CD8-positive, alpha-beta memory T cell (primary cell): ENCODE data around the gene DISC1. TPM values are rescaled to one million over a fixed set of nuclear protein-coding genes. Genes with fewer than 3 reads are reported as not detected.

Experiments used
- CTCF ChIA-PET: fragments of 350-600 bp; sonication (Branson Sonifier 250); formaldehyde crosslinking; loops from one replicate; lab custom pipeline; 2021; ENCODE audit warnings: antibody characterized with exemption; lab: Charles Lee
- POLR2A ChIA-PET: fragments of 350-600 bp; sonication (Branson Sonifier 250); formaldehyde crosslinking; loops from one replicate; lab custom pipeline; 2021; ENCODE audit warnings: antibody characterized with exemption; lab: Charles Lee
- DNase-seq, 5 donors: peaks; one replicate each; pipeline versions ENCODE4 v3.0.0 to v3.0.0-alpha.2; 2020 to 2022; ENCODE audit warnings: mixed read lengths in 1 of 5
- H3K27ac ChIP-seq: one replicate; pipeline ENCODE4 v1.7.0; 2013; ENCODE audit warnings: low read depth, mild to moderate bottlenecking, low read length, moderate library complexity
- H3K27me3 ChIP-seq: 2 replicates; pipeline ENCODE4 v1.7.0; 2013; ENCODE audit warnings: low read length, mild to moderate bottlenecking; ENCODE audit not compliant: insufficient read depth, poor library complexity, severe bottlenecking
- H3K36me3 ChIP-seq: 2 replicates; pipeline ENCODE4 v1.7.0; 2013; ENCODE audit warnings: mild to moderate bottlenecking, low read length, moderate library complexity; ENCODE audit not compliant: insufficient read depth
- H3K4me1 ChIP-seq: 2 replicates; pipeline ENCODE4 v1.7.0; 2013; ENCODE audit warnings: mild to moderate bottlenecking, low read length, moderate library complexity; ENCODE audit not compliant: insufficient read depth
- H3K4me3 ChIP-seq: 2 replicates; pipeline ENCODE4 v1.7.0; 2013; ENCODE audit warnings: mild to moderate bottlenecking, low read length
- H3K9me3 ChIP-seq: 2 replicates; pipeline ENCODE4 v1.7.0; 2013; ENCODE audit warnings: mild to moderate bottlenecking, low read length
- H3K27ac Mint-ChIP-seq, 8 donors: one replicate each; pipeline ENCODE4 v1.8.0; 2020 to 2021; ENCODE audit warnings: mixed read lengths in 8 of 8, mild to moderate bottlenecking in 6 of 8, inconsistent platforms in 3 of 8, moderate library complexity in 3 of 8
- H3K27me3 Mint-ChIP-seq, 2 donors: one replicate each; pipeline ENCODE4 v1.8.0; 2020 to 2021; ENCODE audit warnings: mixed read lengths in 2 of 2, mild to moderate bottlenecking in 1 of 2, moderate library complexity in 1 of 2
- H3K36me3 Mint-ChIP-seq, 3 donors: one replicate each; pipeline ENCODE4 v1.8.0; 2020 to 2021; ENCODE audit warnings: mixed read lengths in 3 of 3, inconsistent platforms in 1 of 3, mild to moderate bottlenecking in 1 of 3
- H3K4me1 Mint-ChIP-seq, 3 donors: one replicate each; pipeline ENCODE4 v1.8.0; 2020 to 2021; ENCODE audit warnings: mixed read lengths in 3 of 3, inconsistent platforms in 1 of 3, mild to moderate bottlenecking in 1 of 3
- H3K4me3 Mint-ChIP-seq, 7 donors: one replicate each; pipeline ENCODE4 v1.8.0; 2020 to 2021; ENCODE audit warnings: mixed read lengths in 7 of 7, mild to moderate bottlenecking in 6 of 7, moderate library complexity in 4 of 7, inconsistent platforms in 2 of 7
- H3K9me3 Mint-ChIP-seq, 5 donors: one replicate each; pipeline ENCODE4 v1.8.0; 2020 to 2022; ENCODE audit warnings: mixed read lengths in 5 of 5, mild to moderate bottlenecking in 3 of 5, moderate library complexity in 2 of 5, inconsistent platforms in 1 of 5
- polyA plus RNA-seq: library from polyadenylated mRNA; unstranded; fragments of 300-500 nt; fragmentation: Illumina TruSeq; gene quantifications from one replicate; pipeline ENCODE4 v1.2.3, GENCODE V29; 2021
- total RNA-seq, 2 experiments: library from RNA; stranded (reverse); gene quantifications; one replicate each; pipeline ENCODE4 v1.2.3, GENCODE V29; 2021

The DISC1 gene
- total and polyA plus RNA-seq, 3 experiments from 2014 or later, result 0.60 to 2.4 (median 1.0) TPM

GRCh38 chr1:231821281-231821680 lies 194.7 kb downstream of the DISC1 start:
- ChIA-PET POLR2A (no interaction called here), CTCF (no interaction called here)
- H3K4me3 ChIP-seq, result no peak overlapping the region
- Mint-ChIP-seq H3K4me1 (no peaks in the 10 kb centered on the region), H3K27me3 (no peaks in the 10 kb centered on the region), H3K27ac (no peak overlapping the region), H3K4me3 (no peak overlapping the region), H3K9me3 (no peaks in the 10 kb centered on the region), H3K36me3 (peaks cover 16 to 24% (median 19%) of the 10 kb centered on the region in 3 donors)
- DNase-seq, result no peak
- no peaks in the 10 kb centered on the region for H3K4me1 ChIP-seq
- H3K27me3 ChIP-seq, result no peaks in the 10 kb centered on the region
- H3K36me3 ChIP-seq, result no peaks in the 10 kb centered on the region
- H3K27ac ChIP-seq, result no peak overlapping the region
- H3K9me3 ChIP-seq, result no peaks in the 10 kb centered on the region

- ChIA-PET CTCF (no interaction called here), POLR2A (no interaction called here)
- Mint-ChIP-seq H3K27ac (peak overlapping the region in 1 of 8 donors; percentile 15), H3K4me3 (no peak overlapping the region), H3K36me3 (peaks cover 13 to 24% (median 19%) of the 10 kb centered on the region in 3 donors), H3K4me1 (no peaks in the 10 kb centered on the region), H3K9me3 (no peaks in the 10 kb centered on the region), H3K27me3 (no peaks in the 10 kb centered on the region)
- Histone ChIP-seq H3K4me1 (no peaks in the 10 kb centered on the region), H3K9me3 (no peaks in the 10 kb centered on the region), H3K4me3 (no peak overlapping the region), H3K27ac (no peak overlapping the region), H3K27me3 (no peaks in the 10 kb centered on the region), H3K36me3 (no peaks in the 10 kb centered on the region)
- no peak for DNase-seq
Observed at GRCh38 chr1:231822041-231822440, 195.5 kb downstream of the DISC1 start.

GRCh38 chr1:231826566-231826965 lies 200.0 kb downstream of the DISC1 start:
- ChIA-PET CTCF (no interaction called here), POLR2A (no interaction called here)
- H3K4me1 Mint-ChIP-seq, result no peaks in the 10 kb centered on the region
- peaks cover 4 to 10% (median 7%) of the 10 kb centered on the region in 3 donors for H3K36me3 Mint-ChIP-seq
- no peaks in the 10 kb centered on the region for H3K36me3 ChIP-seq
- H3K27ac Mint-ChIP-seq, result no peak overlapping the region
- no peaks in the 10 kb centered on the region for H3K9me3 ChIP-seq
- no peaks in the 10 kb centered on the region for H3K27me3 ChIP-seq
- no peak overlapping the region for H3K4me3 Mint-ChIP-seq
- no peaks in the 10 kb centered on the region for H3K9me3 Mint-ChIP-seq
- DNase-seq, result no peak
- H3K27ac ChIP-seq, result no peak overlapping the region
- H3K27me3 Mint-ChIP-seq, result peaks cover 0 to under 1% of the 10 kb centered on the region in 2 donors
- H3K4me1 ChIP-seq, result no peaks in the 10 kb centered on the region
- H3K4me3 ChIP-seq, result no peak overlapping the region

DNA sequence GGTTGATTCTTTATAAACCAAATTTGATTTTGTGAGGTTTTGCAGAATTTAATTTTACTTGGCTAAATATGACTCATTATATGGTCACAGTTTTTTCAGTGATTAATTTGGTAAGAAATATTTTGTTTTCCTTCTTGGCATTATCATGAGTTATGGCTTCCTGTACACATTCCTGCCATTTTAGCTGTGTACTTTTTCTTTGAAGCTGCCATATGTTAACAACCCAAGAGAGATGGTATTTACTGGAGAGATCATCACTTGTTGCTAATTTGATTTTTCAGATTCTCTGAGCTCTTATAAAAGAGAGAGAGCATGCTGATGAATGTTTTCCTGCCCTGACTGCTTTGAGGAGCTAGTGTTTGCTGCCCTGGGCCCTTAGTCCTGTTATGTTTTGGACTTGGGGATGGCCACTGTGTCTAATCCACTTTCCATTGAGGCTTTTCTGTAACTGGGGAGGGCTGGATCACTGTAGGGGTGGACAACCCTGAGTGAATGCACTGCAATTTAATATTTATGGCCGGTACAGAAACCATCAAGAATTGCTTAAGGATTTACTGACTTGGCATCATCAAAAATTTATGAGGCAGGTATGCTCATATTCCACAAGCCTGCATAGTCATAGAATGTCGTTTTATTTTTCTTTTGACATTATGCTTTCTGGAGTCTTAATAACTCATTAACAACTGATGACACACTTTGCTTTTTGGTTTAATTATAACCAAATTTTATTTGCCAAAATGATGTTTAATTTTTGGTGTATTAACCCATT lies 200.9 kb downstream of the DISC1 start:
- Histone ChIP-seq H3K27me3 (no peaks in the 10 kb centered on the region), H3K9me3 (no peaks in the 10 kb centered on the region), H3K27ac (no peak overlapping the region), H3K4me3 (no peak overlapping the region), H3K36me3 (no peaks in the 10 kb centered on the region), H3K4me1 (no peaks in the 10 kb centered on the region)
- CTCF ChIA-PET, result no interaction called here
- Mint-ChIP-seq H3K4me1 (no peaks in the 10 kb centered on the region), H3K9me3 (no peaks in the 10 kb centered on the region), H3K27ac (no peak overlapping the region), H3K4me3 (no peak overlapping the region), H3K27me3 (peaks cover 0 to 2% of the 10 kb centered on the region in 2 donors), H3K36me3 (peaks cover 4 to 10% (median 5%) of the 10 kb centered on the region in 3 donors)
- no peak for DNase-seq
- POLR2A ChIA-PET, result no interaction called here

- DNase-seq, result no peak
- no peak overlapping the region for H3K4me3 ChIP-seq
- Mint-ChIP-seq H3K4me1 (no peaks in the 10 kb centered on the region), H3K4me3 (no peak overlapping the region), H3K9me3 (no peaks in the 10 kb centered on the region), H3K27me3 (peaks cover 0 to 2% of the 10 kb centered on the region in 2 donors), H3K27ac (no peak overlapping the region), H3K36me3 (peaks cover 3 to 8% (median 4%) of the 10 kb centered on the region in 3 donors)
- no peaks in the 10 kb centered on the region for H3K4me1 ChIP-seq
- no peaks in the 10 kb centered on the region for H3K27me3 ChIP-seq
- ChIA-PET POLR2A (no interaction called here), CTCF (no interaction called here)
- no peaks in the 10 kb centered on the region for H3K36me3 ChIP-seq
- no peaks in the 10 kb centered on the region for H3K9me3 ChIP-seq
- H3K27ac ChIP-seq, result no peak overlapping the region
Observed at GRCh38 chr1:231828182-231828920, 201.8 kb downstream of the DISC1 start.

GRCh38 chr1:231829332-231829731 lies 202.7 kb downstream of the DISC1 start:
- Histone ChIP-seq H3K4me1 (no peaks in the 10 kb centered on the region), H3K36me3 (no peaks in the 10 kb centered on the region), H3K9me3 (no peaks in the 10 kb centered on the region), H3K4me3 (no peak overlapping the region), H3K27me3 (no peaks in the 10 kb centered on the region), H3K27ac (no peak overlapping the region)
- no peaks in the 10 kb centered on the region for H3K4me1 Mint-ChIP-seq
- H3K27ac Mint-ChIP-seq, result no peak overlapping the region
- POLR2A ChIA-PET, result no interaction called here
- peaks cover 3 to 8% (median 4%) of the 10 kb centered on the region in 3 donors for H3K36me3 Mint-ChIP-seq
- CTCF ChIA-PET, result no interaction called here
- H3K9me3 Mint-ChIP-seq, result no peaks in the 10 kb centered on the region
- peaks cover 0 to 2% of the 10 kb centered on the region in 2 donors for H3K27me3 Mint-ChIP-seq
- no peak overlapping the region for H3K4me3 Mint-ChIP-seq
- no peak for DNase-seq

DNA sequence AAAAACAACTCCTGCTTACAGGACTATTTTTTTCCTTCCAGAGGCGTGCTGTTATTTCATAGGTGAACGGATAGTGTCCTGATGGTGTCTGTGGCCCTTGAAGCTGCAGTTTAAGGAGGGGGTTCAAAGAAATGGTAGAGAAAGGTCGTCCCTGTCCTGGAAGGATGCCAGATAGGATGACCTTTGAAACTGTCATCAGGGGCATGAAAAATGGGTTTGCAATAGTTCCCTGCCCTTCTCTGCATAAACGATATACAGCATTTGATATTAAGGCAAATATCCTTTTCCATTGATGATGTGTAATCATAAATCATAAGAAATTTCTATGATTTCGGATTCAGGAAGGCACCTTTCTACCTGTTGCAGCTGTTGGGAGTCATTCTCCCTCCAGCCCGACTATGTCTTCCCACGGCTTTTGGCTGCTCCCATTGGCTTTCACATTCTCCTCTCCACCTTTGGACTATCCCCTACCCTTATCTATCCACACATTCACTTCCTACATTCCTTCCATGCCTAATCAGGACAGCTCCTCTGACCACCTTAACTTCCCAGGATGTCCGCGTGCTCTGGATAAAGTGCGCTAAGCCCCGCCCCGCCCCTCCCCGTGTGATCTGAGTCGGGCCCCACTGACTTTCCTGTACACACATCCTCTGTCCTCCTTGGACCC lies 209.8 kb downstream of the DISC1 start:
- H3K27ac Mint-ChIP-seq, result peak overlapping the region in 1 of 8 donors; percentile 58
- no peak overlapping the region for H3K4me3 ChIP-seq
- no peaks in the 10 kb centered on the region for H3K27me3 ChIP-seq
- no peaks in the 10 kb centered on the region for H3K4me1 ChIP-seq
- H3K36me3 ChIP-seq, result no peaks in the 10 kb centered on the region
- H3K27ac ChIP-seq, result no peak overlapping the region
- POLR2A ChIA-PET, result no interaction called here
- no peak for DNase-seq
- H3K4me3 Mint-ChIP-seq, result no peak overlapping the region
- no peaks in the 10 kb centered on the region for H3K36me3 Mint-ChIP-seq
- H3K9me3 Mint-ChIP-seq, result no peaks in the 10 kb centered on the region
- no peaks in the 10 kb centered on the region for H3K4me1 Mint-ChIP-seq
- CTCF ChIA-PET, result no interaction called here
- H3K9me3 ChIP-seq, result no peaks in the 10 kb centered on the region
- H3K27me3 Mint-ChIP-seq, result peaks cover 0 to 6% of the 10 kb centered on the region in 2 donors

- no peaks in the 10 kb centered on the region for H3K36me3 ChIP-seq
- no peak overlapping the region for H3K27ac Mint-ChIP-seq
- peaks cover 0 to 4% of the 10 kb centered on the region in 2 donors for H3K27me3 Mint-ChIP-seq
- CTCF ChIA-PET, result no interaction called here
- no peaks in the 10 kb centered on the region for H3K36me3 Mint-ChIP-seq
- POLR2A ChIA-PET, result no interaction called here
- H3K27ac ChIP-seq, result no peak overlapping the region
- H3K27me3 ChIP-seq, result no peaks in the 10 kb centered on the region
- no peak for DNase-seq
- no peaks in the 10 kb centered on the region for H3K9me3 Mint-ChIP-seq
- H3K9me3 ChIP-seq, result no peaks in the 10 kb centered on the region
- no peak overlapping the region for H3K4me3 Mint-ChIP-seq
- H3K4me1 ChIP-seq, result no peaks in the 10 kb centered on the region
- no peak overlapping the region for H3K4me3 ChIP-seq
- peaks cover 2 to 3% (median 2%) of the 10 kb centered on the region in 3 donors for H3K4me1 Mint-ChIP-seq
Observed at GRCh38 chr1:231838521-231838920, 211.9 kb downstream of the DISC1 start.
